Adrenal gland (tissue), 5 donors: ENCODE results near the gene MYO5B.

Experiments
- CTCF ChIP-seq, 6 experiments: fragments of 450-650 bp in 4 of 6; fragments of 200-600 bp in 2 of 6; sonication (generic) in 1 of 6; IDR thresholded peaks; 1 replicate in 5 of 6; 2 replicates in 1 of 6; pipeline versions ENCODE4 v1.5.1 to v1.8.0; 2016 to 2021; ENCODE audit warnings: antibody characterized with exemption in 6 of 6, mild to moderate bottlenecking in 2 of 6, moderate library complexity in 1 of 6
- POLR2A ChIP-seq, 2 donors: fragments of 450-650 bp; IDR thresholded peaks; one replicate each; pipeline ENCODE4 v1.6.1; 2017; ENCODE audit warnings: antibody characterized with exemption in 2 of 2, mild to moderate bottlenecking in 2 of 2, moderate library complexity in 1 of 2
- donor health status: DM: no; HTN: no; CAD: no.

- TF ChIP-seq CTCF (IDR thresholded peaks at IDR 0.05) = no peak
- TF ChIP-seq POLR2A (IDR thresholded peaks at IDR 0.05) = no peak
Observed at GRCh38 chr18:49880661-49881060, 314.3 kb downstream of the MYO5B start.
